ENCODE data around the gene ZNF488. TPM values are rescaled to one million over a fixed set of nuclear protein-coding genes. Genes with fewer than 3 reads are reported as not detected.

ZNF488 gene
- total RNA-seq, 4 donors from 2014 or later: 0.11 TPM; not detected in 3

DNA sequence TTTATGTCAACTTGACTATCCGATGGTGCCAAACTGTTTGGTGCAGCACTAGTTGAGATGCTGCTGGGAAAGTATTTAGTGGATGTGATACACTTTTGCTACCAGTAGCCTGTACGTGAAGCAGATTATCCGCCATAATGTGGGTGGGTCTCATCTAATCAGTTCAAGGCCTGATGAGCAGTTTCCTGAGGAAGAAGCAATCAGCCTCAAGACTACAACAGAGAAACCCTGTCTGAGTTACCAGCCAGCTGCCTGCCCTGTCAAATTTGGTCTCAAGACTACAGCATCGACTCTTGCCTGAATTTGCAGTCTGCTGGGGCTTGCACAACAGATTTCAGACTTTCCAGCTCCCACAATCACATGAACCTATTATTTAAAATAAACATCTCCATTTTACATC, 46.8 kb downstream of the ZNF488 start:
- TF ChIP-seq EP300 (IDR thresholded peaks at IDR 0.05) (no peak), POLR2AphosphoS5 (IDR thresholded peaks at IDR 0.05) (no peak), POLR2A (IDR thresholded peaks at IDR 0.05; ENCODE audit: low read depth) (no peak)
- TF ChIP-seq, protein P1, sequence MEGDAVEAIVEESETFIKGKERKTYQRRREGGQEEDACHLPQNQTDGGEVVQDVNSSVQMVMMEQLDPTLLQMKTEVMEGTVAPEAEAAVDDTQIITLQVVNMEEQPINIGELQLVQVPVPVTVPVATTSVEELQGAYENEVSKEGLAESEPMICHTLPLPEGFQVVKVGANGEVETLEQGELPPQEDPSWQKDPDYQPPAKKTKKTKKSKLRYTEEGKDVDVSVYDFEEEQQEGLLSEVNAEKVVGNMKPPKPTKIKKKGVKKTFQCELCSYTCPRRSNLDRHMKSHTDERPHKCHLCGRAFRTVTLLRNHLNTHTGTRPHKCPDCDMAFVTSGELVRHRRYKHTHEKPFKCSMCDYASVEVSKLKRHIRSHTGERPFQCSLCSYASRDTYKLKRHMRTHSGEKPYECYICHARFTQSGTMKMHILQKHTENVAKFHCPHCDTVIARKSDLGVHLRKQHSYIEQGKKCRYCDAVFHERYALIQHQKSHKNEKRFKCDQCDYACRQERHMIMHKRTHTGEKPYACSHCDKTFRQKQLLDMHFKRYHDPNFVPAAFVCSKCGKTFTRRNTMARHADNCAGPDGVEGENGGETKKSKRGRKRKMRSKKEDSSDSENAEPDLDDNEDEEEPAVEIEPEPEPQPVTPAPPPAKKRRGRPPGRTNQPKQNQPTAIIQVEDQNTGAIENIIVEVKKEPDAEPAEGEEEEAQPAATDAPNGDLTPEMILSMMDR (IDR thresholded peaks at IDR 0.05): no peak
- Histone ChIP-seq H3K27me3 (no peaks in the 10 kb centered on the region), H3K4me3 (no peak overlapping the region), H3K36me3 (no peaks in the 10 kb centered on the region), H3K4me1 (peaks cover 0 to 10% (median 2%) of the 10 kb centered on the region in 4 donors), H3K9me3 (no peaks in the 10 kb centered on the region), H3K27ac (replicated peaks in 1 of 4) (no peak overlapping the region)
- intact Hi-C loops (cut with DNase I): no loop called here
- 76% methylated on average over 4 of the region's 4 CpGs for WGBS
- DNase-seq (ENCODE audit: extremely low spot score): no peak

DNA sequence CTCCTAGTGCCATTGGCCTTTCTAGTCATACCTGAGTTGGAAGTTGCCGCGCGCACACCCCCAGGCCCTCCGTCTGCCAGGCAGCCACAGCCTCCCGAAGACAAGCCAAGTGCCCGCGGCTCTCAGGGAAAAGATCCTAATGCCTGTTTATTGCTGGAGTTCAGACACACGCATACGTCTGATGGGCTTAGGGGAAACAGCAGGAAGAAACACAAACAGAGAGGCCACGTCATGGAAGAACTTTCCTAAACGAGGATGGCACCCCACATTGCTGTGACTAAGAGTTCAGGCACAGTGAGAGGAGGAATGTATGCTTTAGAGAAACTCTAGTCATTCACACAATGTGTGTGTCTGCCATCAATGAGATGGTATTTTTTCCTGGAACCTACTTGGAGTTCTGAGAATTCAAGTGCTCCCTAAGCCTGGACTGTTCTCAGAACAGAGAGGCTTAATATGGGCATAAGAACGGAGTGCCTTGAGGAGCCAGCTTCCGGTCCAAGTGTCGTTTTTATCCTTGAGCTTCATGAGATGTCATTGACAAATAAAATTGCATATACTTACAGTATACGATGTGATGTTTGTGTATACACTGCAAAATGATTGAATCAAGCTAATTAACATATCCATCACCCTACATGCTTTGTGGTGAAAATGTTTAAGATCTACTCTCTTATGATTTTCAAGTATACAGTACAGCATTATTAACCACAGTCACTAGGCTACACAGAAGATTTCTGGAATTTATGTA, 47.5 kb downstream of the ZNF488 start:
- WGBS: 67% methylated on average over 15 of the region's 15 CpGs
- H3K36me3 ChIP-seq: no peaks in the 10 kb centered on the region
- intact Hi-C loops (cut with DNase I): no loop called here
- TF ChIP-seq EP300 (IDR thresholded peaks at IDR 0.05): no peak
- no peak for TF ChIP-seq POLR2A (IDR thresholded peaks at IDR 0.05; ENCODE audit: low read depth)
- TF ChIP-seq POLR2AphosphoS5 (IDR thresholded peaks at IDR 0.05): no peak
- TF ChIP-seq, protein P1 (IDR thresholded peaks at IDR 0.05): no peak
- no peaks in the 10 kb centered on the region for H3K27me3 ChIP-seq
- no peak for DNase-seq (ENCODE audit: extremely low spot score)
- peaks cover 0 to 10% (median 2%) of the 10 kb centered on the region in 4 donors for H3K4me1 ChIP-seq
- no peak overlapping the region for H3K4me3 ChIP-seq
- peak overlapping the region in 1 of 4 donors; percentile 47 for H3K27ac ChIP-seq (replicated peaks in 1 of 4)
- no peaks in the 10 kb centered on the region for H3K9me3 ChIP-seq

DNA sequence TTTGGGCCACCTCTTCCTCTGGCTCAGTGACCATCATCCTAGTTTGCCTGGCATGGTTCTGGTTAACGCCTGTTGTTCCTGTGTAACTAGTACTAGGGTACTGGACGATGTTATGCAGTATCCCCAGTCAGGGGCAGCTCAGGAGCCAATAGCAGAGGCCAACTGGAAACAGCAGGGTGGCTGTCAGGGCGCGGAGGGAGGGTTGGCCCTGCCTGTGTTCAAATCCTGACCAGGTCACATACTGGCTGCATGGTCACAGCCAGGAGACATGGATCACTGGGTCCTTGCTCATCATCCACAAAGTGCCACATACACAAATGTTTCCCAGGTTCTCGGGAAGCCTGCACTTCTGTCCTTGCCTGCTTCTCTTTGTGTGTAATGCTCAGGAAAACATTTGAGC, 48.2 kb downstream of the ZNF488 start:
- 79% methylated on average over 5 of the region's 5 CpGs for WGBS
- H3K4me1 ChIP-seq: peaks cover 0 to 10% (median 2%) of the 10 kb centered on the region in 4 donors
- DNase-seq (ENCODE audit: extremely low spot score): no peak
- no peaks in the 10 kb centered on the region for H3K9me3 ChIP-seq
- no peaks in the 10 kb centered on the region for H3K36me3 ChIP-seq
- intact Hi-C loops (cut with DNase I): no loop called here
- H3K27me3 ChIP-seq: no peaks in the 10 kb centered on the region
- no peak for TF ChIP-seq EP300 (IDR thresholded peaks at IDR 0.05)
- no peak for TF ChIP-seq POLR2AphosphoS5 (IDR thresholded peaks at IDR 0.05)
- TF ChIP-seq POLR2A (IDR thresholded peaks at IDR 0.05; ENCODE audit: low read depth): no peak
- TF ChIP-seq, protein P1 (IDR thresholded peaks at IDR 0.05): no peak
- H3K4me3 ChIP-seq: no peak overlapping the region
- peak overlapping the region in 1 of 4 donors; percentile 47 for H3K27ac ChIP-seq (replicated peaks in 1 of 4)

DNA sequence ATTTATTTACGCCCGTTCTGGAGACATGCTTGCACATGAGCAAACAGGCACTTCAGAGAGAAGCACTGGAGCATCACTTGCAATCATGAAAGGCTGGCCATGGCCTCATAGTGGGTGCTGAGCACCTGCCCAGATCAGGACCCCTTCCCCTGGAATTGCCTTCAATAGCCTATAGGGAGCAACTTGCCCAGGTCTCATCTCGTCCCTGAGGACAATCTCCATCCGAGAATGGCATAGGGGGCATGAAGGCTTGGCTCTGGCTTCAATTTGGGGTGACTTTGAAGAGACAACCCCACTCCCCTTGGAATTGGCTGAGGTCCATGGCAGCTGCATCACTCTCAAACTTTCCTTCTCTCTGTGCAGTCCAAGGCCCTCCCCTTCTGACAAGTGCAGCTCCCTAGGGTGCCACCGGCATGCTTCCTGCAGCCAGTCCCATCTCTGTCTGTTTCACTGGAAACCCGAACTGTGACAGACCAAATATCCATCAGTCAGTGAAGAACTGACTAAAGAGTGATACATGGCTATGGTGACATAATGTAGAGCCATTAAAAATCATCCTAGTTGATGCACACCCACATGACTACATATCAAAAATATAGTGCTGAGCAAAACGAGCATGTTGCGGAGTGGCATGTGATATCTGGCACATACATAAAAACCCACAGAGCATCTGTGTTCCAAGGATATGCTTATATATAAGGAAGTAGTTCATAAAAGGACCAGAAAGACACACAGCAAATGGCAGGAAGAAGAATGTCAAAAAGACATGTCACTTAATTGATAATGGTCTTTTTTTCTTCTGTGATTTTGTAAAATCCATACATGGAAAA, 49.4 kb downstream of the ZNF488 start:
- no peaks in the 10 kb centered on the region for H3K9me3 ChIP-seq
- WGBS: 90% methylated on average over 8 of the region's 8 CpGs
- H3K27ac ChIP-seq (replicated peaks in 1 of 4): no peak overlapping the region
- DNase-seq (ENCODE audit: extremely low spot score): no peak
- no peaks in the 10 kb centered on the region for H3K27me3 ChIP-seq
- intact Hi-C loops (cut with DNase I): no loop called here
- TF ChIP-seq POLR2AphosphoS5 (IDR thresholded peaks at IDR 0.05): no peak
- TF ChIP-seq EP300 (IDR thresholded peaks at IDR 0.05): no peak
- TF ChIP-seq POLR2A (IDR thresholded peaks at IDR 0.05; ENCODE audit: low read depth): no peak
- TF ChIP-seq, protein P1 (IDR thresholded peaks at IDR 0.05): no peak
- H3K36me3 ChIP-seq: no peaks in the 10 kb centered on the region
- H3K4me3 ChIP-seq: no peak overlapping the region
- peaks cover 0 to 10% (median 2%) of the 10 kb centered on the region in 4 donors for H3K4me1 ChIP-seq

Measured in esophagus muscularis mucosa (tissue), 4 donors.